ENCODE measurements around the gene SSR1.
"Not testable (repeated sequence)": the region's sequence is repeated elsewhere in the genome, so short reads cannot be mapped to it uniquely, and the experiment has no call there.

Gene SSR1

GRCh38 chr6:7317538-7317937, 4.5 kb upstream of the SSR1 start:
- no peak for DNase-seq (ENCODE audit: low read depth)

- no peak for DNase-seq (ENCODE audit: low read depth)
These were observed 3.9 kb upstream of the SSR1 start for GRCh38 chr6:7316658-7317533.

- DNase-seq (ENCODE audit: low read depth) = no peak
These were observed 3.0 kb upstream of the SSR1 start for GRCh38 chr6:7315948-7316365.

GRCh38 chr6:7315087-7315947, 2.3 kb upstream of the SSR1 start:
- not testable (repeated sequence) for DNase-seq (ENCODE audit: low read depth)

GRCh38 chr6:7314414-7314813, 1.4 kb upstream of the SSR1 start:
- no peak for DNase-seq (ENCODE audit: low read depth)

- DNase-seq (ENCODE audit: low read depth) = no peak
These were observed 636 bp upstream of the SSR1 start for GRCh38 chr6:7313505-7314165.

GRCh38 chr6:7311917-7312615, 933 bp downstream of the SSR1 start:
- DNase-seq (ENCODE audit: low read depth) = peak; percentile 8

GRCh38 chr6:7311176-7311575, 1.8 kb downstream of the SSR1 start:
- no peak for DNase-seq (ENCODE audit: low read depth)

GRCh38 chr6:7309050-7309449, 3.9 kb downstream of the SSR1 start:
- no peak for DNase-seq (ENCODE audit: low read depth)

- DNase-seq (ENCODE audit: low read depth) = no peak
These were observed 5.5 kb downstream of the SSR1 start for GRCh38 chr6:7307533-7307932.

- DNase-seq (ENCODE audit: low read depth) = no peak
These were observed 8.2 kb downstream of the SSR1 start for GRCh38 chr6:7304821-7305220.

- no peak for DNase-seq (ENCODE audit: low read depth)
These were observed 11.3 kb downstream of the SSR1 start for GRCh38 chr6:7301702-7302101.

- no peak for DNase-seq (ENCODE audit: low read depth)
These were observed 12.1 kb downstream of the SSR1 start for GRCh38 chr6:7300926-7301325.

- no peak for DNase-seq (ENCODE audit: low read depth)
These were observed 14.9 kb downstream of the SSR1 start for GRCh38 chr6:7298113-7298512.

- DNase-seq (ENCODE audit: low read depth) = no peak
These were observed 16.4 kb downstream of the SSR1 start for GRCh38 chr6:7296602-7297001.

- no peak for DNase-seq (ENCODE audit: low read depth)
These were observed 17.1 kb downstream of the SSR1 start for GRCh38 chr6:7295916-7296315.

GRCh38 chr6:7292596-7293255, 20.3 kb downstream of the SSR1 start:
- no peak for DNase-seq (ENCODE audit: low read depth)

- no peak for DNase-seq (ENCODE audit: low read depth)
These were observed 22.9 kb downstream of the SSR1 start for GRCh38 chr6:7290079-7290478.

GRCh38 chr6:7285416-7285815, 27.6 kb downstream of the SSR1 start:
- DNase-seq (ENCODE audit: low read depth) = no peak

GRCh38 chr6:7283676-7284075, 29.3 kb downstream of the SSR1 start:
- no peak for DNase-seq (ENCODE audit: low read depth)

Measured in HS-5 (cell line).